NCI-H2196 treated with DMSO at 0.1 percent for 48 hours (cell line): Measurements from ENCODE around the gene GAS6.
"Not testable (repeated sequence)": the region's sequence is repeated elsewhere in the genome, so short reads cannot be mapped to it uniquely, and the experiment has no call there.

Experiments
- DNase-seq: peaks from one replicate; lab custom pipeline; 2025; ENCODE audit not compliant: unreplicated experiment; lab: John Stamatoyannopoulos, UW

GAS6 gene

DNA sequence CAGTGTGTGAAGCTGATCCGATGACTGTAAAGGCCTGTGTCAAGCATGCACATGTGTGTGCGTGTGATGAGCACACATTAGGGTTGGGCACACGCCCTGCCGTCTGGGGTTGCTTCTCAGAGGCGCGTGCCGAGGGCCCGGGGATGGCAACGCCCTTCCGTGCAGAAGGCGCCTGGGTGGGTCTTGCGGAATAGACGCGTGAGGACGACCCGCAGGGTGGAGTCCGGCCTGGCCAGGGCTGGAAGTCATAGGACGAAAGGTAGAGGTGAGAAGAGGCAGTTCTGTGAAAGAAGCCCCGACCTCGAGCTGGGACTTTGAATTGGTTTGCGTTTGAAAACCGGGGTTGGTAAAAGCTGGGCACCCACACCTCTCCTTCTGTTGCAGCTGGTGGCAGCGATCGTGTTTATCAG lies 69.1 kb downstream of the GAS6 start:
- no peak for DNase-seq

GRCh38 chr13:113794086-113794485 lies 69.8 kb downstream of the GAS6 start:
- DNase-seq: no peak

GRCh38 chr13:113793718-113794085 lies 70.2 kb downstream of the GAS6 start:
- no peak for DNase-seq

DNA sequence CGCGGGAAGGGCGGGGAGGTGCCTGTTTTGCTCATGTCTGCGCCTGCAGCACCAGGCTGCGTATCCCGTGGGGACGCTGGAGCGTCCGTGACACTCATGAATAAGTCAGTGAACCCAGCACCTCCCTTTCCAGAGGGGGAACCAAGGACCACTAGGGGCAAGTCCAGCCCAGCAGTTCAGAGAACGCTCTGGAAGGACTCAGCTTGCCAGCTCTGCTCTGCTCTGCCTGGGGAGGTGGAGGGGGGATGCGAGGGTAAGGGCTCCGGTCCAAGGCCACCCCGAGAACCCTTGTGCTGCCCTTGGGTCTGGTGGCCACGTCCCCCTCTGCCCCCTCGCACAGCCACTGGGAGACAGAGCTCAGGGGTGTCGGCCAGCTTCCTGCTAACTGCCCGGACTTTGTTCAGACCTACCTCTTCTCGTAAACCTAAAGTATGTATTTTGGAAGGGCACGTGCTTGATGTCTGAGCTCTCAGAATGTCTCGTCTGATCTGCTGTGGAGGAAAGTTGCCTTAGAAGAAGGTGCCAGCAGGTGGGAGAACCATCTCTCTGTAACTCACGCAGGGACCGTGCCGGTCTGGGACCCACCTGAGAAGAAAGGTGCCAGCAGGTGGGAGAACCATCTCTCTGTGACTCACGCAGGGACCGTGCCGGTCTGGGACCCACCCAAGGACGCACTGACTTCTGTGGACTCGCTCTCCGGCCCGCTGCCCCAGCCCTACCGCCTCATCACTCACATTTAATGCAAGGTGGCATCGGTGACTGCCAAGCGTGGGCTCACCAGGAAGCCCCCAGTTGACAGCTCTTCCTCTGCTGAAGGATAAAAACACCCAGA lies 70.8 kb downstream of the GAS6 start:
- no peak for DNase-seq

GRCh38 chr13:113792236-113792770 lies 71.6 kb downstream of the GAS6 start:
- DNase-seq: no peak

DNA sequence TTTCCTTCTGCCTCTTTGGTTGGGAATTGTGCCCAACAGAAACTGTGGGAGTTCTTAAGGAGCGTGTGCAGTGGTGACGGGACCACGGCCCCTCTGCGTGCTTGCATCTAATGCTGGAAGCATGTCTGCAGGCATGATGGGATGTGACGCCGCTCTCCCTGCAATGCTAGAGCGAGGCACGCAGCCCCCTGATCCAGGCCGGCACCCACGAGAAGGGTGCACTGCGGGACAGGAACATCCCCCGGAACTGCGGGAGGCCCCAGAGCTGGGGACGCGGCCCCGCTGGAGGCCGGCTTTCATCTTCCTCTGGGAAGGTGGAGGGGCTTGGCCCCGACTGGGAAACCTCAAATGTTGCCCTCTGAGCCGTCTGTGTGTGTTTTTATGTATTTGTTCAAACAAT lies 72.1 kb downstream of the GAS6 start:
- DNase-seq: no peak

DNA sequence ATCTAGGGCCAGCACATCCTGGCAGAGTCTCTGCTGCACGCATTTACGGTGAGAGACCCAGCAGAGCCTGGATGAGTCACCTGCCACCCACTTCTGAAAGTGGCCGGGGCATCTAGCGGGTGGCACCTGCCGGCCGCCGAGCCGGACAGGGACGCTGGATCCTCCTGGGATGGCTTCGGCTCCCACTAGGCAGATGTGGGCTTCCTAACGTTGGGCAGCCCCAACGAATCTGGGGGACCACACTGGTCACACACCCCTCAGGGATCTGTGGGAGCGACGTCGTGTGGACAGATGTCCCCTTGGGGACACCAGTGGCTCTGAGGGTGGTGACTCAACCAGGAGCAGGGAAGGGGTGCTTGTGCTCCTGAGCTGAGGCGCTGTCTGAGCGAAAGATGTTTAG lies 72.7 kb downstream of the GAS6 start:
- DNase-seq: no peak

GRCh38 chr13:113789931-113790330 lies 73.9 kb downstream of the GAS6 start:
- DNase-seq: not testable (repeated sequence)

- no peak for DNase-seq
These were observed 74.7 kb downstream of the GAS6 start for GRCh38 chr13:113789167-113789566.

DNA sequence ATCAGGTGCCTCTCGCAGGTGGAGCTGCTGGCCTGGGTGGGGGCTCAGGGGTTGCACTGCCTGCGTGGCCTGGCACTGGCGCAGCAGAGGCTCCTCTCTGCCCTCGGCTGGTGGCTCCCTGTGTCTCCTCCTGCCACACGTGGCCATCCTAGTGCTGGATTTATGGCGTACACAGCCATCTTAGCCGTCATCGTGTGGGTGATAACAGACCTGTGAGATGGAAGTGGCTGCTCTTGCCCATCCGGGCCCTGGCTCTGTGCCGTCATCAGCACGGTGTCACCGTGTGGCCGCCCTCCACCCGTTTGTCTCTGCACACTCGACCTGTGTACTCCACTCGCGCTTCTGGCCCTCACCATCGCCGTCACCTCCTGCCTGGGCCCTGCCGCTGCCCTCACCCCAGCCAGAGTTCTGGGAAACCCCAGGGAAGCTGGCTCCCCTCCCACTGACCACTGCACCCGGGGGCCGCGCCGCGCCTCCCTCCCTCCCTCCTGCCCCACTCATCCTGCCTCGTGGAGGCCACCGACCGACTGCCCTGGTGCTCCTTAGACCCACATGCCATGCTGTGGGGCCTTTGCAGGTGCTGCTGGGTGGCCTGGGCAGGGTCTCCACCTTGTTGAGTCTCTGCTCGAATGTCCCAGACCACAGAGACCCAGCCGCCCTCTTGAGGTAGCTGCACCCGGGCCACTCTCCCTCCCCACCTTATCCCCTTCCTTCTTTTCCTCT lies 75.3 kb downstream of the GAS6 start:
- DNase-seq: no peak

GRCh38 chr13:113787694-113788093 lies 76.2 kb downstream of the GAS6 start:
- no peak for DNase-seq

DNA sequence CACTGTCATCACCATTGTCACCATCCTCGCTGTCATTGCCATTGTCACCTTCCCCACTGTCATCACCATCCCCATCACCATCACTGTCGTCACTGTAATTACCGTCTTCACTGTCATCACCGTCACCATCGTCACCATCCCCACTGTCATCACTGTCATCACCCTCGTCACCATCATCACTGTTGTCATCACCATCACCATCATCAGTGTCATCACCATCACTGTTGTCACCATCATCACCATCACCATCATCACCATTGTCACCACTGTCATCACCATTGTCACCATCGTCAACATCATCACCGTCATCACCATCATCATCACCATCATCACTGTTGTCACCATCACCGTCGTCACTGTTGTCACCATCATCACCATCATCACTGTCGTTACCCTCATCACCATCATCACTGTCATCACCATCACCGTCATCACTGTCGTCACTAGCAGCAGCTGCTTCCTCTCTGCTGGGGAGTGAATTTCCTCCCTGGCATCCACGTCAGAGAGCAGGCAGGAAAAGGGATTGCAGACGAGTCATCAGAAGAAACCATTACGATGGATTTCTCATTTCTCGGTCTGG lies 77.5 kb downstream of the GAS6 start:
- no peak for DNase-seq

DNA sequence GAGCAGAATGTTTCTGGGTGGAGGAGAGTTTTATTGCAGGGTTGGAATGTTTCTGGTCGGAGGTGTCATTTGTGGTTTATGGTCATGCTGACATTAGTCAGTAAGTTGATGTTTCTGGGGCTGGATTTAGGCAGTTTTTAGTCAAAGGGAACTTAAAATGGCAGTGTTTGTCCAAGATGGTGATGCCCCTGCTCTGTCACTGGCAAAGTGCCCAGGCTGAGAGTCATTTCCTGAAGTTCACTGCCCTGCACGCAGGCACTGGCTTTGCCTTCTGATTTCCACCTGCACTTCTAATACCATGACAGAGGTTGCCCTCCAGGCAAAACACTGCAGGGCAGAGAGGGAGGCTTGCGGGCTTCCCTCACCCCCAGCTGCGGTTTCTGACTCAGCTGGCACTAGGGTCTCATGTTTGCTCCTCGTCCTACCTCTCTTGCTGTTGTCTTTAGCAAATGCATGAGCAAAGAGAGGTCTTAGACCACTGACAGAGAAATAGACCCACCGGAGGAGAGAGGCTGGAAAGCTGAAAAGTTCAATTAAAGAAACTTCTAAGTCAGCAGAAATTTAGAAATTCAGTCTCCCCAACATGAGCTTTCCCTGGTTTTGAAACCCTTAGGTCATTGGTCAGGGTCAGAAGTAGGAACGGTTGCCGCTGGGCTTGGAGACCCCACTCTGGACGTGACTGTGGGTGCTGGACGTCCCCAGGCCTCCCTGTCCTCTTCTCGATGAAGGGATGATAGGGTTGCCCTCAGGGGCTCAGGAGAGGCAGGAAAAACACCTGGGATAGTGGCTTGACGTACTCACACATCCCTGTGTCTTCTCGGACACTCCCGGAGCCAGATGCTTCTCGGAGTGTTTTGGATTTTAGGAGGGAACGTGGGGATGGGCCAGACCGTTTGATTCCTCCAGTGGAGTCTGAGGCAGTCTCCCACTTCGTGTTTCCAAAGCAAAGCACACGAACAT lies 78.5 kb downstream of the GAS6 start:
- no peak for DNase-seq

GRCh38 chr13:113784645-113785024 lies 79.2 kb downstream of the GAS6 start:
- DNase-seq: no peak

GRCh38 chr13:113783966-113784644 lies 79.8 kb downstream of the GAS6 start:
- DNase-seq: no peak

DNA sequence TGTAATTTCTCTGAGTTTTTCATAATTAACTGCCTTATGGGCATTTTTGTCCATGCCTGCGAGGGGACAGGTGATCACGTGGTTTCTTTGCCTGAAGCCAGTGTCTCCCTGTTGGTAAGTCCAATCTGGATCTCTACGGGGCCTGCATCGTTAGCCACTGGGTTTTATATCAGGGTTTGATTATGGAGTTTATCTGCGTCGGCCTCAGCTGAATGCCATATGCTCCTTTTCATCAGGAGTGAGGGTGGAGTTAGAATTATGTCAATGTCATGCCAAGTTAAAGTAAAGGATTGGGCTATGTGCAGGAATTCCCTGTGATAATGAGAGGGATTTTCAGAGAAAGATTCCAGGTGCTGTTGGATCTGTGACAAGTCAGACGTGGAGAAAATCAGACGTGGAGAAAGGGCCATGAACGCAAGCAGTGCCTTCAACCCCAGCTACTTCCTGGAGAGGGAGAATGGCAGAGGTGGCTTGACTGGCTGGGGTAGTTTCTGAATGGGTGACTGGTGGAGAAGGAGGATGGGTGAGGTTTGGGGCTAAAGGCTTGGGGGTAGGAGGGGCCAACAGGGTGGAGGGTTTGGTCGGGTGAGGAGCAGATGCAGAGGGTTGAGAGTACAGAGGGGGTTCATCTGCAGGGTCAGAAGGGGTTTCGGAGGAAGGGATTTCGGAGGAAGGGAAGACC lies 80.5 kb downstream of the GAS6 start:
- no peak for DNase-seq

DNA sequence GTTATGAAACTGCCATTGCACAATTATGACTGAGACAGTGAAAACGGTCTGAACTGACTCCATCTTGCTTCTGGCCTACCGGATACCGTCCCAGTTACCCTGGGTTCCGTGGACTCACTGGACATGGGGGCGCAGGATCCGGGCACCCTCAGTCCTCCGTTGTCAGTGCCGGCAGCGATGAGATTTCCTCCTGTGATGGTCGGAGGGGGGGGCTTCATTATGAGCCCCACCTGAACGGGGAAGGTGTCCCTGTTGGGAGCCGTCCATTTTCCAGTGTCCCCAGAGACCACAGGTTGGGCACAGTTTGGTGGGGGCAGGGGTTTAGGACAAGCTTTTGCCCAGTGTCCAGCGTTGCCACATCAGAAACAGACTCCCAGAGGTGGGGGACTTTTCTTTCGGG lies 81.4 kb downstream of the GAS6 start:
- no peak for DNase-seq

DNA sequence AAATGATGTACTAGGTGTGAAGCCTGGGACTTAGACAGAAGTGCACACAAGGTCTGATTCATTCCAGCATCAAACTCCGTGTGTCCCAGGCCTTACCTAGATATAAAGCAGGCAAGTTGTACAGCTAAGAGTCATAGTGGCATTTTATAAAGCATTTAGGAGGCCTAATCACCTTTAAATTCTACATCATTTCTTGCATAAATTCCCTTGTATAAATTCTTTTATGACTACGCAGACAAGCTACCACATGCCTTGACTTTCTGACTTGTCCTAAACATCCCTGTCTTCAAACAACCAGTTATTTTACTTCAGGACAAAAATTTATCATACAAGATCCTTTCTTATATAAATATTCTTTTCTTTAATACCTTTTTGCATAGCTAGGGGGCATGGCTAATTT lies 82.3 kb downstream of the GAS6 start:
- DNase-seq: no peak
